Measurements from ENCODE around the gene JMJD4.
A peak's percentile ranks its signal among the peaks of the same experiment; 100 is the strongest.

JMJD4 gene, protein sequence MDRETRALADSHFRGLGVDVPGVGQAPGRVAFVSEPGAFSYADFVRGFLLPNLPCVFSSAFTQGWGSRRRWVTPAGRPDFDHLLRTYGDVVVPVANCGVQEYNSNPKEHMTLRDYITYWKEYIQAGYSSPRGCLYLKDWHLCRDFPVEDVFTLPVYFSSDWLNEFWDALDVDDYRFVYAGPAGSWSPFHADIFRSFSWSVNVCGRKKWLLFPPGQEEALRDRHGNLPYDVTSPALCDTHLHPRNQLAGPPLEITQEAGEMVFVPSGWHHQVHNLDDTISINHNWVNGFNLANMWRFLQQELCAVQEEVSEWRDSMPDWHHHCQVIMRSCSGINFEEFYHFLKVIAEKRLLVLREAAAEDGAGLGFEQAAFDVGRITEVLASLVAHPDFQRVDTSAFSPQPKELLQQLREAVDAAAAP

GRCh38 chr1:227734856-227735538 is at the start of gene JMJD4, which contains the start of gene SNAP47:
JMJD4 (minus strand) TSS chr1:227735302; CDS start chr1:227735273, 29 bp downstream.
SNAP47 (plus strand) TSS chr1:227735435; CDS start chr1:227747737, 12,302 bp downstream.
- peak; percentile 90 for DNase-seq

GRCh38 chr1:227782226-227782625 is 47.1 kb upstream of the JMJD4 start:
- DNase-seq, result no peak

DNA sequence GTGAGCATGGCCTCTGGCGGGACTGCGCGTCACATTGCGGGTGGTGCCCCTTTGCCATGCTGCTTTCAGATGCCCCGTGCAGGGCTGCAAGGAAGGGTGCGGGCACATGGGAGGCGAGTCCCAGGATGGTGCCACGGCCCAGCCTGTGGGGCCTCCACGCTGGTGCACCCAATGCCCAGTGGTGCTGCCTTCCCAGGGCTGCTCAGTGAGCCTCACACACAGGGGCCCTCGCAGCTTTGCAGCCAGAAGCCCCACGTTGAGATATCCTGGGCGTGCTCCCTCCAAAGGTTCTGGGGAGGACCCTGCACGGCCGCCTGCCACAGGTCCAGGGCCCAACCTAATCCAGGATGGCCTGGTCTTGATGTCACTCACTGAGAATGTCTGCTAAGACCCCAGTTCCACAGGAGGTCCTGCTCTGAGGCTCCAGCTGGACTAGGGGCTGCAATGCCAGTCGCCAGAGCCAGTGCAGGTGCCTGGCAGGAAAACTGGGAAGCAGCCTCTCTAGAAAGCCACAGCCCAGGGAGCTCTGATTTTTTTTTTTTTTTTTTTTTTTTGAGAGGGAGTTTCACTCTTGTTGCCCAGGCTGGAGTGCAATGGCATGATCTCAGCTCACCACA is 46.3 kb upstream of the JMJD4 start:
- DNase-seq, result no peak

DNA sequence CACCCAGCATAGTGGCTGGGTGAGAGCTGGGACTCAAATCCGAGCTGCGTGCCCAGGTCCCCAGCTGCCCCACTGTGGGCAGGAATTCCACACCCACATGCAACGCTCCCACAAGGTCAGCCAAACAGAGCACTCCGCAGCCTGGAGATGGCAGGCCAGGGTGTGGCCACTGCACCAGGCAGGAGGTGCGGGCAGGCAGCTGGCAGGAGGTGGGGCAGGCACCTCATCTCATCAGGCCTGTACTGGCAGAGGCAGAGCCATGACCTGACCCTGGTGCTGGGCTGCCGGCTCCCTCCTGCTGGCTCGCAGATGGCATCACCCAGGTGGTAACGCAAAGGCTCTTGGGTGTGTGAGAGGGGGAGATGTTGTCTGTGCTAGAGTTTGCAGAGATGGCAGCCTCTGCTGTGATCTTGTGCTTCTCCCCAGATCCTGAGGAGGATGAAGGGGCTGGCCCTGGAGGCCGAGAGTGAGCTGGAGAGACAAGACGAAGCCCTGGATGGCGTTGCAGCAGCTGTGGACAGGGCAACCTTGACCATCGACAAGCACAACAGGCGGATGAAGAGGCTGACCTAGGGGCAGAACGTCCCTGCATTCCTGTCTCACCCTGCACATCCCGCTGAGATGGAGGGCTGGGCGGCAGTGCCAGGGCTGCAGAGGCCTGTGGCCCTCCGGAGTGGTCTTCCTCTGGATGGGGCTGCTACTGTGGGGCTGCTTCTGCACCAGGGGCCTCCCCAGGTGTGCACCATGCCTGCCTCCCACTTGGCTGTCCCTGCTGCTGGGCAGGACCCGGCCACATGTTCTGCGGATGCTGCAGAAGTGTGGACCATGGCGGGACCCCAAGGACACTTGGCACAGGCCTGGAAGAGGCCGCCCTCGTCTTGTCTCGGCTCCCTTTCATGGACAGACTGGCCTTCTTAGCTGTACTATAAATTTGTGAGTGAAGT is 45.3 kb upstream of the JMJD4 start:
- no peak for DNase-seq

DNA sequence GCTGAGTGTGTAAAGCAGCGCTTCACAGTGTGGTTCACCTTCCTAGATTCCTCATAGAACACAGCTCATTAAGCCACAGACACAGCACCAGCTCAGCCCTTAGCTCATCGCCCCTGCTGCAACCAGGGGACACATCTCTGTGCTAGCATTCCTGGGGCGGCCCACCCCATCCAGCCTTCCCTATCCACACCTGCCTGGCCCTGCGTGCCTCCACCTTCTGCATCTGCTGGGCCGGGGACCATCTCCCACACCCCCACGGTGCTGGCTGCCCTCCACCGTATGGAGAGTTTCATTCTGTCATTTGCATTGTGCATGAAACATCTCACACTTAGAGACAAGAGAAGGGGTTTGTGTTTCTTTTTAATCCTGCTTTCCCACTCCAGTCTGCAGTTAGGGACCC is 44.6 kb upstream of the JMJD4 start:
- no peak for DNase-seq

GRCh38 chr1:227779021-227779441 is 43.9 kb upstream of the JMJD4 start:
- no peak for DNase-seq

GRCh38 chr1:227778401-227778947 is 43.4 kb upstream of the JMJD4 start:
- no peak for DNase-seq

- DNase-seq, result no peak
Measured at GRCh38 chr1:227777646-227778045, 42.5 kb upstream of the JMJD4 start.

- no peak for DNase-seq
Measured at GRCh38 chr1:227777156-227777555, 42.1 kb upstream of the JMJD4 start.

GRCh38 chr1:227776331-227776771 is 41.2 kb upstream of the JMJD4 start:
- no peak for DNase-seq

GRCh38 chr1:227775841-227776240 is 40.7 kb upstream of the JMJD4 start:
- no peak for DNase-seq

DNA sequence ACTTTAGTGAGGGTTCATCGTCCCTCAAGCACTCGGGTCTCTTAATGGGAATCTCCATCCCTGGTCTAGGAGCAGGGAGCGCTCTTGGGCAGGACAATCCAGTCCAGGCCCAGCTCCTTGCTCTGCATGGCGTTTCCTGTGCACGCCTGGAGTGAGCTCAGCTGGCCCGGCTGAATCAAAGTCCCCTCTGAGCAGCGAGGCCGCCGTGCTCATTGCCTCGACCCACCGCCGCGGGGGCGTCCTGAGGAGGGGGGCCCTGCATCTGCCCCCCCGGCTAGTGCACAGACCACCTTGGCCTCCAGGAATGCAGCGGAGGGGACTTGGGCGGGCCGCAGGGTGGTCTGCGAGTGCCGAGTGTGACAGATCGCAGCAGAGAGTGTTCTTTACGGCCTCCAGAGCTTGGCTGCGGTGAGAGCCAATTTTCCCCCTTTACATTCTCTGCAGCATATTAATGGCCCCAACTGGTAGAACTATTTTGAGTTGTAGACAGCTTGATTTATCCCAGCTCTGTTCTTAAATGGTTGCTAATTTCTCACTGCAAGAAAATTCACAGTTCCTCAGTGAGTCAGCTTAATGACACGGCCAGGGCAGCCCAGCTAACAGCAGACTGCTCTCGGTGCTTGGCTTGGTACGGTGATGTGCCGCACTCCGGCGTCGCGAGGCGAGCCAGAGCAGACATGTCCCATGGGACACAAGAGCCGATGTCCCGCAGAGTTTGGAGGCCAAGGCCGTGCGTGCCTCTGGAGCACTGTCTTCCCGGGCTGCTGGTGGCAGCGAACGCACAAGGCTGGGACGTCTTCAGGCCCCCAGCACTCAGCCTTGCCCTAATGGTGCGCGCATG is 39.9 kb upstream of the JMJD4 start:
- DNase-seq, result no peak

DNA sequence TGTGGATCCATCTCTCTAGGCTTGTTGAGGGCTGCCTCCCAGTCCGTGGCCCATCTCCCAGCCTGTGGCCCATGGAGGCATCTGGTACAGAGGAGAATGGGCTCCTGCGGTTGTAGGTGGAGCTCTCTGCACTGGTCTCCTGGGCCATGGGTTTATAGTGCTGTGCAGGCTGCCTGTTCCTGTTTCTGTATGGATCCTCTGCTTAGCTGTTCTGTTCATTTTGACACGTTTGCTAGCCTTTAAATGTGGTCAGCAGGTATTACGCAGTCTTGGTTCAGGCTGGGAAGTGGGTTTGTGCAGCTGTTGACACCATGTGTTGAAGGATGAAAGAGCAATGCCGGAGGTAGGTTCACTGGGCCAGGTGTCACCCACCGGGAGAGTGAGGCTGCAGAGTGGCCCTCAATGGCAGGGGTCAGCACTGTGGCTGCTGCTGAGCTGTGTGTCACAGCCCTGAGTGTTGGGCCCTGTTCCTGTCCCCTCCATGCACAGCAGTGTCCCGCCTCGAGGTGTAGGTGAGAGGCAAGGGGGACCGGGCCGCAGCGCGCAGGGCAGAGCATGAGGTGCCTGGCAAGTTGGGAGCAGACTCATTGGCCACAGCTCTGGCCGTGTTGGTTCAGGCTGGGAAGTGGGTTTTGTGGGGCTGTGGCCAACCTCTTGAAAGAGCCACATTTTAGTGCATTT is 39.1 kb upstream of the JMJD4 start:
- DNase-seq, result no peak

DNA sequence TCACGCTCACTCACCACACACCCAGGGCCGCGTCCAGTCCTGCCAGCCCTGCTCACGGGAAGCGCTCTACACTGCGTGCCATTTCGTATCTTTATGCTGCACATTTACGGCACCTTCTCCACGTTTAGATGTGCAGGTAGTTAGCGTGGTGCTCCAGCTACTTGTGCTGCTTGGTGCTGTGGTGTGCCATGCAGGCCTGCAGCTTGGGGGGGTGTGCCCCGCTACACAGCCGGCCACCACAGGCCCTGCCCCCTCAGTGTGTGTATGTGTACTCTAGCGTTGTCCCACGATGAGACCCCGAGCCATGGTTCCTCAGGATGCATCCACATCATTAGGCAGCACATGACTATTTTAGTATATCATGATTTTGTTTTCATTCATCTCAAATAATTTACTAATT is 38.5 kb upstream of the JMJD4 start:
- no peak for DNase-seq

DNA sequence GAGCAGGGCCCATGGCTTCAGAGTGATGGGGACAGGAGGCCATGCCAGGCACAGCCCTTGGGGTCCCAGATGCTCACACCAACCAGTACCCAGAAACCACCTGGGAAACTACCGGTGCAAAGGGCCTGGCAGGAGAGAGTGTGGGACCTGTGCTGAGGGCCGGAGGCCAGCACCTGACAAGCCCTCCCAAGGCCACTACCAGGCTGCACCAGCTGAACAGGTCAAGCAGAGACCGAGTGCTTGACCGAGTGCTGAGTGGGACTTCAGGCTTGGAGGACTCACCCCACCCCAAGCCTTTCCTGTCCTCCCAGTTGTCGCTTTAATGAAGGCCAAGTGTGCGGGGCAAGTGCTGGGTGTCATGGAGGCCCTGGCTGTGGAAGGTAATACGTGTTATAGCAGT is 36.7 kb upstream of the JMJD4 start:
- no peak for DNase-seq

GRCh38 chr1:227771326-227771725 is 36.2 kb upstream of the JMJD4 start:
- no peak for DNase-seq

DNA sequence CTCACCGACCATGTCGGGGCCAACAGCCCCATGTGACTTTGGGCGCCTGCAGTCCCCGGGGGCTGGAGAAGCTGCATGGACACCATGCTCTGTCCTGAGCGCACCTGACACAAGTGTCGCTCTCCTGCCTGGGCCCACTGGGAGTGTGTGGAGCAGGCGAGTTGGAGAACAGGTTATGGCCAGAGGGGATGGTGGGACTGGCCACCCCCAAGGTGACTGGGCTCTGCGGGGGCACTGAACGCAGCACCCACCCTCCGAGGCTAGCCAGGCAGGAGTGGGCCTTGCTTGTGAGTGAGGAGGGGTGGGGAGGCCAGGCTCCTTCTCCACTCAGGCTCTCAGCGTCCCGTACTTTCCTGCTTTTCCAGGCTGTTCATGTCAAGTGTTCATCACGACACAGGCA is 35.7 kb upstream of the JMJD4 start:
- DNase-seq, result no peak

GRCh38 chr1:227769936-227770494 is 34.9 kb upstream of the JMJD4 start:
- DNase-seq, result no peak

GRCh38 chr1:227769047-227769935 is 34.2 kb upstream of the JMJD4 start:
- DNase-seq, result no peak
